H1 (cell line): Measurements from ENCODE around the gene SHLD1. TPM values are rescaled to one million over a fixed set of nuclear protein-coding genes. Genes with fewer than 3 reads are reported as not detected.

Experiments
- CTCF ChIA-PET: fragments of 300-600 bp; sonication (Branson Sonifier 250); formaldehyde crosslinking; loops from one replicate; lab custom pipeline; 2021; ENCODE audit not compliant: partially characterized antibody; lab: Charles Lee
- POLR2A ChIA-PET: fragments of 300-600 bp; sonication (Branson Sonifier 250); formaldehyde crosslinking; loops from one replicate; lab custom pipeline; 2021; ENCODE audit warnings: inconsistent platforms; ENCODE audit not compliant: partially characterized antibody; lab: Charles Lee
- DNase-seq, 2 experiments: peaks; one replicate each; pipeline versions ENCODE4 v3.0.0 to v3.0.0-alpha.2; 2010 to 2022; ENCODE audit warnings: low spot score in 2 of 2, low read depth in 1 of 2, mixed read lengths in 1 of 2
- FAIRE-seq: peaks from 2 replicates; lab custom pipeline; 2011; peaks lifted over from hg19 to GRCh38; lab: Jason Lieb, UNC
- H2AFZ ChIP-seq: 2 replicates; pipeline ENCODE4 v1.8.1; 2012; ENCODE audit warnings: low read length, inconsistent platforms
- H2AK5ac ChIP-seq: 2 replicates; pipeline ENCODE4 v1.6.1; 2013; ENCODE audit warnings: low read depth, low read length
- H2BK120ac ChIP-seq: replicated peaks from 2 replicates; pipeline ENCODE3; 2013; ENCODE audit warnings: low read depth, low read length, inconsistent platforms
- H2BK12ac ChIP-seq: 2 replicates; pipeline ENCODE4 v1.6.1; 2013; ENCODE audit warnings: low read depth, low read length
- H2BK15ac ChIP-seq: 2 replicates; pipeline ENCODE4 v1.6.1; 2013; ENCODE audit warnings: low read length
- H2BK20ac ChIP-seq: 2 replicates; pipeline ENCODE4 v1.6.1; 2013; ENCODE audit warnings: low read length
- H2BK5ac ChIP-seq: 2 replicates; pipeline ENCODE4 v1.6.1; 2013; ENCODE audit warnings: low read depth, low read length
- H3K14ac ChIP-seq: 2 replicates; pipeline ENCODE4 v1.6.1; 2013; ENCODE audit warnings: inconsistent platforms; ENCODE audit not compliant: insufficient read length
- H3K18ac ChIP-seq: 2 replicates; pipeline ENCODE4 v1.6.1; 2013; ENCODE audit warnings: low read length; ENCODE audit errors: extremely low read depth
- H3K23ac ChIP-seq: 2 replicates; pipeline ENCODE4 v1.6.1; 2013; ENCODE audit warnings: inconsistent platforms; ENCODE audit not compliant: insufficient read length
- H3K23me2 ChIP-seq: 2 replicates; pipeline ENCODE4 v1.6.1; 2013; ENCODE audit warnings: low read depth, low read length
- H3K27ac ChIP-seq: 2 replicates; pipeline ENCODE4 v1.6.1; 2011; ENCODE audit warnings: low read depth, low read length, inconsistent platforms
- H3K27me3 ChIP-seq, 4 experiments: replicated peaks in 1 of 4; 1 replicate in 1 of 4; 2 replicates in 3 of 4; pipeline versions ENCODE4 v1.6.1 to v1.8.1; 2011 to 2013; ENCODE audit warnings: low read length in 3 of 4, mild to moderate bottlenecking in 3 of 4, inconsistent platforms in 2 of 4, mixed read lengths in 2 of 4, moderate library complexity in 1 of 4; ENCODE audit not compliant: control insufficient read depth in 3 of 4, insufficient read depth in 3 of 4; ENCODE audit errors: extremely low read depth in 1 of 4
- H3K36me3 ChIP-seq, 4 experiments: 2 replicates each; pipeline versions ENCODE4 v1.6.1 to v1.8.1; 2011 to 2013; ENCODE audit warnings: mild to moderate bottlenecking in 4 of 4, low read length in 3 of 4, moderate library complexity in 2 of 4, control low read depth in 1 of 4, inconsistent platforms in 1 of 4; ENCODE audit not compliant: insufficient read depth in 4 of 4, control insufficient read depth in 2 of 4
- H3K4ac ChIP-seq: replicated peaks from 2 replicates; pipeline ENCODE3; 2013; ENCODE audit warnings: low read length, low read depth, mixed read lengths, inconsistent platforms; ENCODE audit not compliant: insufficient read length
- H3K4me1 ChIP-seq, 4 experiments: replicated peaks in 1 of 4; 1 replicate in 1 of 4; 2 replicates in 3 of 4; pipeline versions ENCODE4 v1.6.1 to v1.8.1; 2011 to 2013; ENCODE audit warnings: low read length in 3 of 4, inconsistent platforms in 2 of 4, mixed read lengths in 1 of 4; ENCODE audit not compliant: insufficient read depth in 4 of 4, control insufficient read depth in 3 of 4
- H3K4me2 ChIP-seq, 2 experiments: 2 replicates each; pipeline versions ENCODE4 v1.6.1 to v1.8.1; 2011 to 2013; ENCODE audit warnings: low read depth in 2 of 2, low read length in 2 of 2, control low read depth in 1 of 2, inconsistent platforms in 1 of 2, mild to moderate bottlenecking in 1 of 2; ENCODE audit not compliant: insufficient read depth in 1 of 2
- H3K4me3 ChIP-seq, 4 experiments: fragments of 200-600, 300-600 bp in 1 of 4; sonication (generic), shearing (Covaris generic), sonication (Bioruptor Twin) in 1 of 4; 2 replicates each; pipeline versions ENCODE4 v1.5.1 to v1.8.1; 2011 to 2016; ENCODE audit warnings: low read length in 4 of 4, low read depth in 3 of 4, control low read depth in 2 of 4, inconsistent platforms in 2 of 4, mild to moderate bottlenecking in 2 of 4, mixed read lengths in 1 of 4, moderate library complexity in 1 of 4; ENCODE audit not compliant: insufficient read depth in 2 of 4; ENCODE audit errors: extremely low read depth in 1 of 4
- H3K56ac ChIP-seq: replicated peaks from 2 replicates; pipeline ENCODE3; 2013; ENCODE audit warnings: low read depth, mild to moderate bottlenecking, mixed read lengths, low read length, inconsistent platforms; ENCODE audit not compliant: insufficient read length
- H3K79me1 ChIP-seq: 2 replicates; pipeline ENCODE4 v1.6.1; 2013; ENCODE audit warnings: low read depth, low read length, control low read depth
- H3K79me2 ChIP-seq, 2 experiments: 2 replicates each; pipeline versions ENCODE4 v1.6.1 to v1.8.1; 2012 to 2013; ENCODE audit warnings: low read length in 2 of 2, mild to moderate bottlenecking in 2 of 2, inconsistent platforms in 1 of 2; ENCODE audit not compliant: insufficient read depth in 2 of 2, control insufficient read depth in 1 of 2
- H3K9ac ChIP-seq, 4 experiments: replicated peaks in 1 of 4; 1 replicate in 1 of 4; 2 replicates in 3 of 4; pipeline versions ENCODE4 v1.6.1 to v1.8.1; 2011 to 2013; ENCODE audit warnings: low read depth in 3 of 4, low read length in 3 of 4, control low read depth in 2 of 4, mild to moderate bottlenecking in 2 of 4, moderate library complexity in 2 of 4, inconsistent platforms in 1 of 4; ENCODE audit errors: extremely low read depth in 1 of 4
- H3K9me3 ChIP-seq, 2 experiments: 2 replicates each; pipeline versions ENCODE4 v1.6.1 to v1.8.1; 2012 to 2013; ENCODE audit warnings: mild to moderate bottlenecking in 2 of 2, moderate library complexity in 2 of 2, control low read depth in 1 of 2, inconsistent platforms in 1 of 2, low read depth in 1 of 2, low read length in 1 of 2, mixed read lengths in 1 of 2; ENCODE audit not compliant: insufficient read depth in 2 of 2
- H4K20me1 ChIP-seq, 2 experiments: replicated peaks in 1 of 2; 2 replicates each; pipeline versions ENCODE3 to v1.8.1; 2011 to 2013; ENCODE audit warnings: inconsistent platforms in 2 of 2, low read length in 2 of 2, mild to moderate bottlenecking in 1 of 2; ENCODE audit not compliant: insufficient read depth in 2 of 2, control insufficient read depth in 1 of 2
- H4K5ac ChIP-seq: 2 replicates; pipeline ENCODE4 v1.6.1; 2013; ENCODE audit warnings: low read length, low read depth, mixed read lengths, inconsistent platforms; ENCODE audit not compliant: insufficient read length
- H4K8ac ChIP-seq: 2 replicates; pipeline ENCODE4 v1.8.0; 2013; ENCODE audit warnings: mild to moderate bottlenecking, moderate library complexity, low read length, inconsistent platforms; ENCODE audit not compliant: insufficient read depth; ENCODE audit errors: extremely low read depth
- H4K91ac ChIP-seq: replicated peaks from 2 replicates; pipeline ENCODE3; 2013; ENCODE audit warnings: low read length, mixed read lengths, inconsistent platforms; ENCODE audit not compliant: insufficient read length
- BRCA1 ChIP-seq: IDR thresholded peaks from 2 replicates; pipeline ENCODE4 v1.6.1; 2012; ENCODE audit warnings: low read depth, low read length, improper control_type of control experiment
- CHD1 ChIP-seq: IDR thresholded peaks from 2 replicates; pipeline ENCODE4 v1.6.1; 2012; ENCODE audit warnings: low read depth, low read length, improper control_type of control experiment
- CTBP2 ChIP-seq: IDR thresholded peaks from 2 replicates; pipeline ENCODE4 v1.7.0; 2011; ENCODE audit warnings: borderline replicate concordance, mild to moderate bottlenecking, moderate library complexity, mixed read lengths, low read length; ENCODE audit not compliant: insufficient read depth, insufficient read length
- GTF2F1 ChIP-seq: IDR thresholded peaks from 2 replicates; pipeline ENCODE4 v1.6.1; 2012; ENCODE audit warnings: low read depth, low read length, improper control_type of control experiment, borderline replicate concordance
- JUND ChIP-seq: IDR thresholded peaks from 2 replicates; pipeline ENCODE4 v1.6.1; 2011; ENCODE audit warnings: mild to moderate bottlenecking, improper control_type of control experiment, low read length
- NRF1 ChIP-seq: IDR thresholded peaks from 2 replicates; pipeline ENCODE4 v1.6.1; 2011; ENCODE audit warnings: mild to moderate bottlenecking, low read depth, low read length, improper control_type of control experiment
- RXRA ChIP-seq: IDR thresholded peaks from 2 replicates; pipeline ENCODE4 v1.6.1; 2011; ENCODE audit warnings: low read depth, mild to moderate bottlenecking, low read length, moderate library complexity; ENCODE audit not compliant: insufficient read depth
- SP2 ChIP-seq: IDR thresholded peaks from 2 replicates; pipeline ENCODE4 v1.6.1; 2012; ENCODE audit warnings: mild to moderate bottlenecking, low read length, inconsistent platforms
- SUZ12 ChIP-seq: fragments of 200-600 bp; sonication (generic); IDR thresholded peaks from 2 replicates; pipeline ENCODE4 v1.6.1; 2012; ENCODE audit warnings: mild to moderate bottlenecking, inconsistent platforms, low read length, moderate library complexity, mixed read lengths
- TAF1 ChIP-seq: IDR thresholded peaks from 2 replicates; pipeline ENCODE4 v1.6.1; 2011; ENCODE audit warnings: mild to moderate bottlenecking, low read depth, low read length
- TAF7 ChIP-seq: optimal IDR thresholded peaks from 2 replicates; pipeline ENCODE3; 2011; ENCODE audit warnings: low read depth, mild to moderate bottlenecking, inconsistent platforms, low read length, moderate library complexity, borderline replicate concordance
- TBP ChIP-seq: IDR thresholded peaks from 2 replicates; pipeline ENCODE4 v1.6.1; 2011; ENCODE audit warnings: low read depth, low read length, improper control_type of control experiment
- TEAD4 ChIP-seq: IDR thresholded peaks from 2 replicates; pipeline ENCODE4 v1.6.1; 2012; ENCODE audit warnings: low read depth, low read length, inconsistent platforms, mixed read lengths
- WGBS, 2 experiments: shearing (Covaris generic) in 1 of 2; methylation state at CpG; one replicate each; pipeline versions ENCODE4 v1.1.6 to v1.1.7; 2013 to 2015; ENCODE audit warnings: low lambda C conversion rate in 2 of 2, mixed read lengths in 2 of 2, inconsistent platforms in 1 of 2, low coverage in 1 of 2, missing lambda C conversion rate in 1 of 2; ENCODE audit not compliant: insufficient replicate concordance in 2 of 2, insufficient coverage in 1 of 2, insufficient read length in 1 of 2; ENCODE audit errors: extremely low coverage in 1 of 2, missing lambda C conversion rate in 1 of 2; 5-methylcytosine and 5-hydroxymethylcytosine counted together
- polyA plus RNA-seq, 7 experiments: library from polyadenylated mRNA; depleted of rRNA in 3 of 7; stranded (reverse) in 5 of 7; unstranded in 2 of 7; fragments of >200 nt in 5 of 7; fragments of 200-250 nt in 2 of 7; gene quantifications; 1 replicate in 5 of 7; 2 replicates in 1 of 7; 4 replicates in 1 of 7; pipeline versions ENCODE4 v1.2.1 to v1.2.3, GENCODE V29; 2011 to 2013; ENCODE audit warnings: missing spikeins in 2 of 7, mixed read lengths in 2 of 7
- total RNA-seq: library from RNA; stranded (reverse); fragmentation: NEBNext Ultra II Directional; extraction: Animal tissue kit (Norgen Biotek cat#: 25700); gene quantifications from 2 replicates; pipeline ENCODE4 v1.2.1, GENCODE V29; 2021
- TF ChIP-seq, protein P1 (sequence below): IDR thresholded peaks from 2 replicates; pipeline ENCODE4 v1.6.1; 2012; ENCODE audit warnings: low read length, inconsistent platforms

SHLD1 gene
- total and polyA plus RNA-seq, 2 of the 8 experiments (the other 6 are each of a cell fraction or from before 2014, with no cell fraction given) = 4.2 to 6.5 TPM

DNA sequence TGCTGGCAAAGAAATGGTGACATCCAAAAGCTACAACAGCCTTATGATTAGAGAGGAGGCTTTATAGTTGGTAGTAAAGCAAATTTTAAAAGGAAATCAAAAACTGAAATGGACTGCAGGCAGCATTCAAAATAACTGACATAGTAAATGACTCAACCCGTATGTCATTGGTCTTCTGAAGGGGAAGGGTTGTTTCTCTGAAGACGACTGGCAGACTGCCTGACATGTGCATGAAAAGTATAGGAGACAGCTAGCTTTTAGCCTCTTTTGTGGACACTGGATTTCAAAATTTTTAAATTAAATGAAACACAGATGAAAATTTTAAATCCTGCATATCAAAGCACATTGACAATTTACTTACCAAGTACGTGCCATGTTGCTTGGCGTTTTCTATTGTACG lies 109.4 kb downstream of the SHLD1 start:
- 79% methylated on average over 5 of the region's 5 CpGs; no CpG with 5 or more reads in 1 of the 2 experiments for WGBS, 2 experiments
- TF ChIP-seq JUND = no peak
- no peak for TF ChIP-seq SP2
- no peak for TF ChIP-seq TAF1
- TF ChIP-seq TAF7 = no peak
- TF ChIP-seq, protein P1, sequence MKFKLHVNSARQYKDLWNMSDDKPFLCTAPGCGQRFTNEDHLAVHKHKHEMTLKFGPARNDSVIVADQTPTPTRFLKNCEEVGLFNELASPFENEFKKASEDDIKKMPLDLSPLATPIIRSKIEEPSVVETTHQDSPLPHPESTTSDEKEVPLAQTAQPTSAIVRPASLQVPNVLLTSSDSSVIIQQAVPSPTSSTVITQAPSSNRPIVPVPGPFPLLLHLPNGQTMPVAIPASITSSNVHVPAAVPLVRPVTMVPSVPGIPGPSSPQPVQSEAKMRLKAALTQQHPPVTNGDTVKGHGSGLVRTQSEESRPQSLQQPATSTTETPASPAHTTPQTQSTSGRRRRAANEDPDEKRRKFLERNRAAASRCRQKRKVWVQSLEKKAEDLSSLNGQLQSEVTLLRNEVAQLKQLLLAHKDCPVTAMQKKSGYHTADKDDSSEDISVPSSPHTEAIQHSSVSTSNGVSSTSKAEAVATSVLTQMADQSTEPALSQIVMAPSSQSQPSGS = no peak
- no peak for TF ChIP-seq RXRA
- TF ChIP-seq NRF1 = no peak
- TF ChIP-seq GTF2F1 = no peak
- no peak for TF ChIP-seq TEAD4
- no peak for TF ChIP-seq CHD1
- TF ChIP-seq SUZ12 = no peak
- TF ChIP-seq BRCA1 = no peak
- TF ChIP-seq CTBP2 = no peak
- no peak for TF ChIP-seq TBP
- no peak overlapping the region for H3K18ac ChIP-seq
- H3K9ac ChIP-seq = no peak overlapping the region
- H2BK120ac ChIP-seq = no peak overlapping the region
- no peak overlapping the region for H2BK12ac ChIP-seq
- no peak for FAIRE-seq
- H3K36me3 ChIP-seq = no peaks in the 10 kb centered on the region
- no peak overlapping the region for H2AK5ac ChIP-seq
- no peak overlapping the region for H2BK20ac ChIP-seq
- no peaks in the 10 kb centered on the region for H3K9me3 ChIP-seq
- H4K91ac ChIP-seq = no peak overlapping the region
- DNase-seq = no peak
- H3K14ac ChIP-seq = no peak overlapping the region
- H3K27ac ChIP-seq = no peak overlapping the region
- no peaks in the 10 kb centered on the region for H3K79me2 ChIP-seq
- no peaks in the 10 kb centered on the region for H3K4me1 ChIP-seq
- H3K23me2 ChIP-seq = no peaks in the 10 kb centered on the region
- no peak overlapping the region for H2BK15ac ChIP-seq
- no peak overlapping the region for H4K8ac ChIP-seq
- ChIA-PET POLR2A (no interaction called here), CTCF (interaction anchor here (1.2 kb wide), 1 partner anchor 14 kb away, joined by 3 read pairs; no protein-coding TSS in a partner anchor)
- no peak overlapping the region for H3K4ac ChIP-seq
- no peak overlapping the region for H3K56ac ChIP-seq
- H3K79me1 ChIP-seq = no peaks in the 10 kb centered on the region
- no peak overlapping the region for H2AFZ ChIP-seq
- H3K4me3 ChIP-seq = no peak overlapping the region
- H4K20me1 ChIP-seq = no peaks in the 10 kb centered on the region
- no peak overlapping the region for H3K23ac ChIP-seq
- H3K27me3 ChIP-seq = no peaks in the 10 kb centered on the region
- H3K4me2 ChIP-seq = no peak overlapping the region
- H2BK5ac ChIP-seq = no peak overlapping the region
- no peak overlapping the region for H4K5ac ChIP-seq
